ENCODE data around the gene TNS1.

Gene TNS1

GRCh38 chr2:217992061-217992460 lies 10.7 kb downstream of the TNS1 start:
- Histone ChIP-seq H3K36me3 (ENCODE audit: control insufficient read depth in 5 of 5, insufficient read depth in 5 of 5, low read length in 5 of 5) (peaks cover 0 to 27% (median 15%) of the 10 kb centered on the region in 5 donors), H3K9ac (ENCODE audit: low read length in 5 of 5) (peak overlapping the region in 1 of 5 donors; percentile 49), H3K27ac (ENCODE audit: low read depth, low read length) (peak overlapping the region; percentile 94), H3K4me1 (ENCODE audit: control insufficient read depth in 5 of 5, insufficient read depth in 5 of 5, low read length in 5 of 5) (peaks cover 23 to 78% (median 73%) of the 10 kb centered on the region in 5 donors), H3K9me3 (ENCODE audit: control insufficient read depth in 5 of 5, low read length in 5 of 5) (no peaks in the 10 kb centered on the region), H3K4me3 (ENCODE audit: low read depth in 1 of 5, low read length in 5 of 5) (no peak overlapping the region), H3K27me3 (ENCODE audit: control insufficient read depth in 5 of 5, insufficient read depth in 4 of 5, low read length in 5 of 5) (no peaks in the 10 kb centered on the region)

GRCh38 chr2:217990791-217991465 lies 11.9 kb downstream of the TNS1 start:
- Histone ChIP-seq H3K27me3 (ENCODE audit: control insufficient read depth in 5 of 5, insufficient read depth in 4 of 5, low read length in 5 of 5) (no peaks in the 10 kb centered on the region), H3K4me3 (ENCODE audit: low read depth in 1 of 5, low read length in 5 of 5) (no peak overlapping the region), H3K4me1 (ENCODE audit: control insufficient read depth in 5 of 5, insufficient read depth in 5 of 5, low read length in 5 of 5) (peaks cover 19 to 70% (median 63%) of the 10 kb centered on the region in 5 donors), H3K27ac (ENCODE audit: low read depth, low read length) (no peak overlapping the region), H3K9me3 (ENCODE audit: control insufficient read depth in 5 of 5, low read length in 5 of 5) (no peaks in the 10 kb centered on the region), H3K36me3 (ENCODE audit: control insufficient read depth in 5 of 5, insufficient read depth in 5 of 5, low read length in 5 of 5) (peaks cover 0 to 38% (median 21%) of the 10 kb centered on the region in 5 donors), H3K9ac (ENCODE audit: low read length in 5 of 5) (no peak overlapping the region)

DNA sequence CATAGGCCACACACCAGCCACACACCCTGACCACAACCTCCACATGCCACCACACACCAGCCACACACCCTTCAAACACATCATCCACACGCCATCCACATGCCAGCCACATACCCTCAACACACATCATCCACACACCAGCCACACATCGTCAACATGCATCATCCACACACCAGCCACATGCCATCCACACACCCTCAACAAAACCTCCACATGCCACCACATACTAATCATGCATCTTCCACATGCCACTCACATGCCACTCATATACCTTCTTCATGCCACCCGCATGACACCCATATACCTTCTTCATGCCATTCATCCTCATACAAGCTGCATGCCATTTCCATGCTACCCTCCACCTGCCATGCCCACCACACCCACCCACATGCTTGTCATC lies 12.4 kb downstream of the TNS1 start:
- peaks cover 18 to 64% (median 58%) of the 10 kb centered on the region in 5 donors for H3K4me1 ChIP-seq (ENCODE audit: control insufficient read depth in 5 of 5, insufficient read depth in 5 of 5, low read length in 5 of 5)
- no peaks in the 10 kb centered on the region for H3K27me3 ChIP-seq (ENCODE audit: control insufficient read depth in 5 of 5, insufficient read depth in 4 of 5, low read length in 5 of 5)
- no peak overlapping the region for H3K27ac ChIP-seq (ENCODE audit: low read depth, low read length)
- H3K9me3 ChIP-seq (ENCODE audit: control insufficient read depth in 5 of 5, low read length in 5 of 5) = no peaks in the 10 kb centered on the region
- H3K4me3 ChIP-seq (ENCODE audit: low read depth in 1 of 5, low read length in 5 of 5) = no peak overlapping the region
- peaks cover 0 to 38% (median 22%) of the 10 kb centered on the region in 5 donors for H3K36me3 ChIP-seq (ENCODE audit: control insufficient read depth in 5 of 5, insufficient read depth in 5 of 5, low read length in 5 of 5)
- no peak overlapping the region for H3K9ac ChIP-seq (ENCODE audit: low read length in 5 of 5)

GRCh38 chr2:217989221-217989948 lies 13.4 kb downstream of the TNS1 start:
- peaks cover 11 to 54% (median 48%) of the 10 kb centered on the region in 5 donors for H3K4me1 ChIP-seq (ENCODE audit: control insufficient read depth in 5 of 5, insufficient read depth in 5 of 5, low read length in 5 of 5)
- H3K9ac ChIP-seq (ENCODE audit: low read length in 5 of 5) = peak overlapping the region in 2 of 5 donors; percentile 7 to 44
- H3K4me3 ChIP-seq (ENCODE audit: low read depth in 1 of 5, low read length in 5 of 5) = no peak overlapping the region
- H3K27ac ChIP-seq (ENCODE audit: low read depth, low read length) = peak overlapping the region; percentile 87
- no peaks in the 10 kb centered on the region for H3K9me3 ChIP-seq (ENCODE audit: control insufficient read depth in 5 of 5, low read length in 5 of 5)
- H3K27me3 ChIP-seq (ENCODE audit: control insufficient read depth in 5 of 5, insufficient read depth in 4 of 5, low read length in 5 of 5) = no peaks in the 10 kb centered on the region
- H3K36me3 ChIP-seq (ENCODE audit: control insufficient read depth in 5 of 5, insufficient read depth in 5 of 5, low read length in 5 of 5) = peaks cover 0 to 38% (median 22%) of the 10 kb centered on the region in 5 donors

GRCh38 chr2:217988840-217989204 lies 14.0 kb downstream of the TNS1 start:
- Histone ChIP-seq H3K9me3 (ENCODE audit: control insufficient read depth in 5 of 5, low read length in 5 of 5) (no peaks in the 10 kb centered on the region), H3K4me1 (ENCODE audit: control insufficient read depth in 5 of 5, insufficient read depth in 5 of 5, low read length in 5 of 5) (peaks cover 9 to 49% (median 44%) of the 10 kb centered on the region in 5 donors), H3K27ac (ENCODE audit: low read depth, low read length) (peak overlapping the region; percentile 87), H3K4me3 (ENCODE audit: low read depth in 1 of 5, low read length in 5 of 5) (no peak overlapping the region), H3K9ac (ENCODE audit: low read length in 5 of 5) (peak overlapping the region in 4 of 5 donors; percentile 7 to 57 (median 47)), H3K36me3 (ENCODE audit: control insufficient read depth in 5 of 5, insufficient read depth in 5 of 5, low read length in 5 of 5) (peaks cover 0 to 38% (median 22%) of the 10 kb centered on the region in 5 donors), H3K27me3 (ENCODE audit: control insufficient read depth in 5 of 5, insufficient read depth in 4 of 5, low read length in 5 of 5) (no peaks in the 10 kb centered on the region)

DNA sequence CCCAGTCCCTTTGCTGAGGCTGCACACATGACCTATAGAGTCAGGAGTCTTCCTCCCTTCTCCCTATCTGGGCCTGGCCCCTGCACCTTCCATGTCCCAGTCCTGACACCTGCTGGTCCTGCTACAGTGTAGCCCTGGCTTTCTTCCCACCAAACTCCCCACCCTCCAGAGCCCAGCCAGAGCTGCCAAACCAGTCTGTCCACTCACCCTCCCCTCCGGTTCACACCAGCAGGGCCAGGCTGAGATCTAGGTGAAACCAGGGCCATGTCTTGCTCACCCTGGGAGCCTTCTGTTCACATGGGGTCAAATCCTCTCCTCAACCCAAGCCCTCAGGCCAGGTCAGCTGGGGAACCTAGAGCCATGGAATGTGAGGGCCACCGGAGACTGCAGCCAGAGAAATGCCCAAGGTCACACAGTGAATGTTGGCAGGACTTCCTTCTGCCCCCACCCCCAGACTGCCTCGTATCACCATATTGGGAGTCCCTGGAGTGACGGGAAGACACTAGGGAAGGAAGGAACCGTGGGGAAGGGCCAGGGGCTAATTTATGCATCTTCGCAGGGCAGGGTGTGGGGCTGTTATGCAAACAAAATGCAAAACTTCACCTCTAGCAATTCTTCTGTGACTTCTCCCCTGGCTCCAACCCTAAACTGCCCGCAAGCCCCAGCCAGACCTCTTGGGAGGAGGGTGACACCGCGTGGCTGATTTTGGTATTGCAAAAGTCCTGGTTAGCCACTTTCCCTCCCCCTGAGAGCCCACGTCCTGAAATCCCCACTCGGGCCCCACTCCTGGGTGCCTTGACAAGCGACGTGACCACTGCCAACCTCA lies 14.6 kb downstream of the TNS1 start:
- Histone ChIP-seq H3K9me3 (ENCODE audit: control insufficient read depth in 5 of 5, low read length in 5 of 5) (no peaks in the 10 kb centered on the region), H3K27ac (ENCODE audit: low read depth, low read length) (peak overlapping the region; percentile 87), H3K27me3 (ENCODE audit: control insufficient read depth in 5 of 5, insufficient read depth in 4 of 5, low read length in 5 of 5) (no peaks in the 10 kb centered on the region), H3K4me3 (ENCODE audit: low read depth in 1 of 5, low read length in 5 of 5) (peak overlapping the region in 4 of 5 donors; percentile 29 to 41 (median 33)), H3K36me3 (ENCODE audit: control insufficient read depth in 5 of 5, insufficient read depth in 5 of 5, low read length in 5 of 5) (peaks cover 0 to 38% (median 23%) of the 10 kb centered on the region in 5 donors), H3K4me1 (ENCODE audit: control insufficient read depth in 5 of 5, insufficient read depth in 5 of 5, low read length in 5 of 5) (peaks cover 9 to 48% (median 44%) of the 10 kb centered on the region in 5 donors), H3K9ac (ENCODE audit: low read length in 5 of 5) (peak overlapping the region in 3 of 5 donors; percentile 41 to 57 (median 50))

- Histone ChIP-seq H3K27me3 (ENCODE audit: control insufficient read depth in 5 of 5, insufficient read depth in 4 of 5, low read length in 5 of 5) (no peaks in the 10 kb centered on the region), H3K27ac (ENCODE audit: low read depth, low read length) (peak overlapping the region; percentile 87), H3K4me3 (ENCODE audit: low read depth in 1 of 5, low read length in 5 of 5) (no peak overlapping the region), H3K9ac (ENCODE audit: low read length in 5 of 5) (no peak overlapping the region), H3K4me1 (ENCODE audit: control insufficient read depth in 5 of 5, insufficient read depth in 5 of 5, low read length in 5 of 5) (peaks cover 9 to 48% (median 44%) of the 10 kb centered on the region in 5 donors), H3K36me3 (ENCODE audit: control insufficient read depth in 5 of 5, insufficient read depth in 5 of 5, low read length in 5 of 5) (peaks cover 0 to 38% (median 26%) of the 10 kb centered on the region in 5 donors), H3K9me3 (ENCODE audit: control insufficient read depth in 5 of 5, low read length in 5 of 5) (no peaks in the 10 kb centered on the region)
Observed at GRCh38 chr2:217987391-217987790, 15.4 kb downstream of the TNS1 start.

GRCh38 chr2:217986256-217986961 lies 16.4 kb downstream of the TNS1 start:
- Histone ChIP-seq H3K4me1 (ENCODE audit: control insufficient read depth in 5 of 5, insufficient read depth in 5 of 5, low read length in 5 of 5) (peaks cover 10 to 58% (median 49%) of the 10 kb centered on the region in 5 donors), H3K36me3 (ENCODE audit: control insufficient read depth in 5 of 5, insufficient read depth in 5 of 5, low read length in 5 of 5) (peaks cover 0 to 39% (median 26%) of the 10 kb centered on the region in 5 donors), H3K27me3 (ENCODE audit: control insufficient read depth in 5 of 5, insufficient read depth in 4 of 5, low read length in 5 of 5) (no peaks in the 10 kb centered on the region), H3K4me3 (ENCODE audit: low read depth in 1 of 5, low read length in 5 of 5) (no peak overlapping the region), H3K27ac (ENCODE audit: low read depth, low read length) (peak overlapping the region; percentile 6), H3K9ac (ENCODE audit: low read length in 5 of 5) (no peak overlapping the region), H3K9me3 (ENCODE audit: control insufficient read depth in 5 of 5, low read length in 5 of 5) (no peaks in the 10 kb centered on the region)

Data from subcutaneous abdominal adipose tissue (tissue), 5 donors.